ENCODE data around the gene WRAP73.

WRAP73 gene

GRCh38 chr1:3661631-3662030 is 11.7 kb upstream of the WRAP73 start:
- H3K4me3 ChIP-seq (ENCODE audit: low read length): no peak overlapping the region
- H3K27ac ChIP-seq (ENCODE audit: low read length): no peak overlapping the region
- no peaks in the 10 kb centered on the region for H3K36me3 ChIP-seq (ENCODE audit: control insufficient read depth, low read depth, low read length)
- H3K9ac ChIP-seq (ENCODE audit: low read length): no peak overlapping the region
- H3K9me3 ChIP-seq (ENCODE audit: control insufficient read depth, low read depth, low read length): no peaks in the 10 kb centered on the region
- peaks cover 42% of the 10 kb centered on the region for H3K27me3 ChIP-seq (ENCODE audit: control insufficient read depth, insufficient read depth, low read length)
- no peaks in the 10 kb centered on the region for H3K4me1 ChIP-seq (ENCODE audit: control insufficient read depth, low read depth, low read length)

GRCh38 chr1:3660704-3661103 is 10.8 kb upstream of the WRAP73 start:
- peaks cover 50% of the 10 kb centered on the region for H3K27me3 ChIP-seq (ENCODE audit: control insufficient read depth, insufficient read depth, low read length)
- H3K36me3 ChIP-seq (ENCODE audit: control insufficient read depth, low read depth, low read length): no peaks in the 10 kb centered on the region
- H3K4me1 ChIP-seq (ENCODE audit: control insufficient read depth, low read depth, low read length): no peaks in the 10 kb centered on the region
- no peaks in the 10 kb centered on the region for H3K9me3 ChIP-seq (ENCODE audit: control insufficient read depth, low read depth, low read length)
- no peak overlapping the region for H3K4me3 ChIP-seq (ENCODE audit: low read length)
- H3K27ac ChIP-seq (ENCODE audit: low read length): no peak overlapping the region
- no peak overlapping the region for H3K9ac ChIP-seq (ENCODE audit: low read length)

GRCh38 chr1:3659093-3659492 is 9.2 kb upstream of the WRAP73 start:
- Histone ChIP-seq H3K36me3 (ENCODE audit: control insufficient read depth, low read depth, low read length) (no peaks in the 10 kb centered on the region), H3K27me3 (ENCODE audit: control insufficient read depth, insufficient read depth, low read length) (peaks cover 66% of the 10 kb centered on the region), H3K4me1 (ENCODE audit: control insufficient read depth, low read depth, low read length) (no peaks in the 10 kb centered on the region), H3K9me3 (ENCODE audit: control insufficient read depth, low read depth, low read length) (no peaks in the 10 kb centered on the region), H3K27ac (ENCODE audit: low read length) (no peak overlapping the region), H3K4me3 (ENCODE audit: low read length) (no peak overlapping the region), H3K9ac (ENCODE audit: low read length) (no peak overlapping the region)

- no peaks in the 10 kb centered on the region for H3K36me3 ChIP-seq (ENCODE audit: control insufficient read depth, low read depth, low read length)
Measured at GRCh38 chr1:3658231-3658615, 8.3 kb upstream of the WRAP73 start.

GRCh38 chr1:3657578-3658230 is 7.8 kb upstream of the WRAP73 start:
- Histone ChIP-seq H3K27ac (ENCODE audit: low read length) (no peak overlapping the region), H3K4me1 (ENCODE audit: control insufficient read depth, low read depth, low read length) (no peaks in the 10 kb centered on the region), H3K36me3 (ENCODE audit: control insufficient read depth, low read depth, low read length) (no peaks in the 10 kb centered on the region), H3K4me3 (ENCODE audit: low read length) (no peak overlapping the region), H3K9ac (ENCODE audit: low read length) (no peak overlapping the region), H3K27me3 (ENCODE audit: control insufficient read depth, insufficient read depth, low read length) (peaks cover 80% of the 10 kb centered on the region), H3K9me3 (ENCODE audit: control insufficient read depth, low read depth, low read length) (no peaks in the 10 kb centered on the region)

More at GRCh38 chr1:3658231-3658615, 8.3 kb upstream of the WRAP73 start:
- H3K9me3 ChIP-seq (ENCODE audit: control insufficient read depth, low read depth, low read length): no peaks in the 10 kb centered on the region
- no peak overlapping the region for H3K27ac ChIP-seq (ENCODE audit: low read length)
- H3K27me3 ChIP-seq (ENCODE audit: control insufficient read depth, insufficient read depth, low read length): peaks cover 75% of the 10 kb centered on the region
- H3K4me3 ChIP-seq (ENCODE audit: low read length): no peak overlapping the region
- H3K4me1 ChIP-seq (ENCODE audit: control insufficient read depth, low read depth, low read length): no peaks in the 10 kb centered on the region
- no peak overlapping the region for H3K9ac ChIP-seq (ENCODE audit: low read length)

- no peaks in the 10 kb centered on the region for H3K4me1 ChIP-seq (ENCODE audit: control insufficient read depth, low read depth, low read length)
- H3K27ac ChIP-seq (ENCODE audit: low read length): no peak overlapping the region
- H3K27me3 ChIP-seq (ENCODE audit: control insufficient read depth, insufficient read depth, low read length): peaks cover 86% of the 10 kb centered on the region
- no peak overlapping the region for H3K9ac ChIP-seq (ENCODE audit: low read length)
- H3K9me3 ChIP-seq (ENCODE audit: control insufficient read depth, low read depth, low read length): no peaks in the 10 kb centered on the region
- no peaks in the 10 kb centered on the region for H3K36me3 ChIP-seq (ENCODE audit: control insufficient read depth, low read depth, low read length)
- no peak overlapping the region for H3K4me3 ChIP-seq (ENCODE audit: low read length)
Measured at GRCh38 chr1:3657096-3657475, 7.2 kb upstream of the WRAP73 start.

- H3K27ac ChIP-seq (ENCODE audit: low read length): no peak overlapping the region
- no peaks in the 10 kb centered on the region for H3K9me3 ChIP-seq (ENCODE audit: control insufficient read depth, low read depth, low read length)
- no peak overlapping the region for H3K4me3 ChIP-seq (ENCODE audit: low read length)
- no peaks in the 10 kb centered on the region for H3K36me3 ChIP-seq (ENCODE audit: control insufficient read depth, low read depth, low read length)
- peaks cover 92% of the 10 kb centered on the region for H3K27me3 ChIP-seq (ENCODE audit: control insufficient read depth, insufficient read depth, low read length)
- H3K9ac ChIP-seq (ENCODE audit: low read length): no peak overlapping the region
- no peaks in the 10 kb centered on the region for H3K4me1 ChIP-seq (ENCODE audit: control insufficient read depth, low read depth, low read length)
Measured at GRCh38 chr1:3656450-3657095, 6.7 kb upstream of the WRAP73 start.

GRCh38 chr1:3654549-3655281 is 4.8 kb upstream of the WRAP73 start:
- Histone ChIP-seq H3K9ac (ENCODE audit: low read length) (no peak overlapping the region), H3K9me3 (ENCODE audit: control insufficient read depth, low read depth, low read length) (no peaks in the 10 kb centered on the region), H3K27me3 (ENCODE audit: control insufficient read depth, insufficient read depth, low read length) (peaks cover 95% of the 10 kb centered on the region), H3K27ac (ENCODE audit: low read length) (no peak overlapping the region), H3K4me3 (ENCODE audit: low read length) (no peak overlapping the region), H3K36me3 (ENCODE audit: control insufficient read depth, low read depth, low read length) (no peaks in the 10 kb centered on the region), H3K4me1 (ENCODE audit: control insufficient read depth, low read depth, low read length) (no peaks in the 10 kb centered on the region)

GRCh38 chr1:3653286-3653618 is 3.3 kb upstream of the WRAP73 start:
- Histone ChIP-seq H3K27me3 (ENCODE audit: control insufficient read depth, insufficient read depth, low read length) (peaks cover 89% of the 10 kb centered on the region), H3K9me3 (ENCODE audit: control insufficient read depth, low read depth, low read length) (no peaks in the 10 kb centered on the region), H3K9ac (ENCODE audit: low read length) (no peak overlapping the region), H3K36me3 (ENCODE audit: control insufficient read depth, low read depth, low read length) (no peaks in the 10 kb centered on the region), H3K4me3 (ENCODE audit: low read length) (peak overlapping the region; percentile 50), H3K4me1 (ENCODE audit: control insufficient read depth, low read depth, low read length) (peaks cover 4% of the 10 kb centered on the region), H3K27ac (ENCODE audit: low read length) (no peak overlapping the region)

GRCh38 chr1:3652548-3653285 is 2.8 kb upstream of the WRAP73 start:
- peaks cover 4% of the 10 kb centered on the region for H3K4me1 ChIP-seq (ENCODE audit: control insufficient read depth, low read depth, low read length)
- H3K9me3 ChIP-seq (ENCODE audit: control insufficient read depth, low read depth, low read length): no peaks in the 10 kb centered on the region
- no peak overlapping the region for H3K27ac ChIP-seq (ENCODE audit: low read length)
- H3K27me3 ChIP-seq (ENCODE audit: control insufficient read depth, insufficient read depth, low read length): peaks cover 84% of the 10 kb centered on the region
- no peaks in the 10 kb centered on the region for H3K36me3 ChIP-seq (ENCODE audit: control insufficient read depth, low read depth, low read length)
- no peak overlapping the region for H3K9ac ChIP-seq (ENCODE audit: low read length)
- H3K4me3 ChIP-seq (ENCODE audit: low read length): peak overlapping the region; percentile 50

GRCh38 chr1:3651930-3652547 is 2.1 kb upstream of the WRAP73 start, which contains the start of gene TP73:
TP73 (plus strand) TSS chr1:3652516; CDS start chr1:3682366, 29,850 bp downstream.
- no peak within 1 kb of the TSS for H3K27ac ChIP-seq (ENCODE audit: low read length)
- peak within 1 kb of the TSS; percentile 50 for H3K4me3 ChIP-seq (ENCODE audit: low read length)
- H3K36me3 ChIP-seq (ENCODE audit: control insufficient read depth, low read depth, low read length): peaks cover under 1% of the 10 kb centered on the region
- no peaks in the 10 kb centered on the region for H3K9me3 ChIP-seq (ENCODE audit: control insufficient read depth, low read depth, low read length)
- H3K4me1 ChIP-seq (ENCODE audit: control insufficient read depth, low read depth, low read length): peaks cover 4% of the 10 kb centered on the region
- H3K27me3 ChIP-seq (ENCODE audit: control insufficient read depth, insufficient read depth, low read length): peaks cover 77% of the 10 kb centered on the region
- no peak within 1 kb of the TSS for H3K9ac ChIP-seq (ENCODE audit: low read length)
